ENCODE measurements around the gene STRAP.
"Not testable (repeated sequence)": the region's sequence is repeated elsewhere in the genome, so short reads cannot be mapped to it uniquely, and the experiment has no call there.

Gene STRAP

GRCh38 chr12:15919418-15919817 lies 37.2 kb downstream of the STRAP start:
- DNase-seq (ENCODE audit: low read depth in 4 of 4, low spot score in 1 of 4), result no peak

GRCh38 chr12:15924956-15925355 lies 42.8 kb downstream of the STRAP start:
- DNase-seq (ENCODE audit: low read depth in 4 of 4, low spot score in 1 of 4), result no peak

- DNase-seq (ENCODE audit: low read depth in 4 of 4, low spot score in 1 of 4), result no peak
Observed at GRCh38 chr12:15928346-15928745, 46.2 kb downstream of the STRAP start.

DNA sequence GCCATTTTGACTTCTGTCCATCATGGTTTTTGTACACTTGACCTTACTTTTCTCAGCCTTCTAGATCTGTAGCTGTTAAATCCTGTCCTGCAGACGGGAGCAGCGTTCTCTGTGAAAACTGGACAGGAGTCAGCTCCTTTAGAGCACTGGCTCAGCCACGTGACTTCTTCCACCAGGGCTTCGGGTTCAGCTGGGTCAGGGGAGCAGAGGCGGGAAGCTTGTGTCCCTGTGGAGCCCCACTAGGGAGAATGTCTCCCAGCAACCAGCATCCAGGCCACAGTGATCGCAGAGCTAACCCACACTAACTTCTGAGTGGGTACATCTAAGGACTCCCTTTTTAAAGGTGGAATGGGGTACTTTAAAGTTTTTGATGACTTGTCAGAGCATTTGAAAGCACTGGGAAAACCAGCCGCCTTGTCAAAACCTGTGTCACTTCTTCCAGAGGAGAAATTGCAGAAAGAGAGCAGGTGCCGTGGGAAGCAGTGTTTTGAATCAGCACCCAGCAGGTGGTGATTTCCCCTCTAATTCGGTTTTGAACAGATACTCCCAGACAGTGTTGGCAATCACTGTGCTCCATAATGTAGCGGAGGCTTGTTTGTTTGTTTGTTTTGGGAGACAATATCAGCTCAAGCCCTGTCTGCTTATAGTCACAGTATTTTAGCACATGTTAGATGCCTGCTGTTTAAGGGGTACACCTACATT lies 46.8 kb downstream of the STRAP start:
- no peak for DNase-seq (ENCODE audit: low read depth in 4 of 4, low spot score in 1 of 4)

- no peak for DNase-seq (ENCODE audit: low read depth in 4 of 4, low spot score in 1 of 4)
Observed at GRCh38 chr12:15931590-15932053, 49.4 kb downstream of the STRAP start.

- no peak for DNase-seq (ENCODE audit: low read depth in 4 of 4, low spot score in 1 of 4)
Observed at GRCh38 chr12:15932327-15932726, 50.1 kb downstream of the STRAP start.

GRCh38 chr12:15932971-15933370 lies 50.8 kb downstream of the STRAP start:
- no peak for DNase-seq (ENCODE audit: low read depth in 4 of 4, low spot score in 1 of 4)

GRCh38 chr12:15933751-15934150 lies 51.6 kb downstream of the STRAP start:
- no peak for DNase-seq (ENCODE audit: low read depth in 4 of 4, low spot score in 1 of 4)

DNA sequence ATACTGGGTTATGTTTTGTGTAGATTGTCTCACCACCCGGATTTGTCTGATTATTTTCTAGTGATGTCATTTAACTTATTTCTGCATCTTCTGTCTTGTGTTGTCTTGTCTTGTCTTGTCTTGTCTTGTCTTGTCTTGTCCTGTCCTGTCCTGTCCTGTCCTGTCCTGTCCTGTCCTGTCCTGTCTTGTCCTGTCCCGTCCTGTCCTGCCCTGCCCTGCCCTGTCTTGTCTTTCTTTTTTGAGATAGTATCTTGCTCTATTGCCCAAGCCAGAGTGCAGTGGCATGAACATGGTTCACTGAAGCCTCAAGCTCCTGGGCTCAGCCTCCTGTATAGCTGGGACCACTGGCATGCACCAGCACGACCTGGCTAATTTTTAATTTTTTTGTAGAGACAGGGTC lies 54.6 kb downstream of the STRAP start:
- no peak for DNase-seq (ENCODE audit: low read depth in 4 of 4, low spot score in 1 of 4)

DNA sequence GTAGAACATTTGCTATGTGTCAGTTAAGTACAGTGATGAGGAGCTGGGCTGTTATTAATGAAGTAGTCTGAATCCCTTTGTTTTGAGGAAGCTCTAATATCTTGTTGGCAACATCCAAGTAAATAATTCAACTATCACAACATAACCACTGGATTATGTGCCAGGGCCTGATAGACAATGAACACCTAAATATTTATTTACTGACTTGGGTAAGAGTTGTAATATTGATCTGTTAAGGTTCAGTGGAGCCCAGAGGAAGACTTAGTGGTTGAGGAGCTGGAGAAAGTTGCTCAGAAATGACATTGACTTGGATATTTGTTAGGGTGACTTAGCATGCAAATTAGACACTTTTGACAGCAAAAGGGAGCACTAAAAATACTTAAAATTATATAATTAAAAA lies 55.7 kb downstream of the STRAP start:
- no peak for DNase-seq (ENCODE audit: low read depth in 4 of 4, low spot score in 1 of 4)

DNA sequence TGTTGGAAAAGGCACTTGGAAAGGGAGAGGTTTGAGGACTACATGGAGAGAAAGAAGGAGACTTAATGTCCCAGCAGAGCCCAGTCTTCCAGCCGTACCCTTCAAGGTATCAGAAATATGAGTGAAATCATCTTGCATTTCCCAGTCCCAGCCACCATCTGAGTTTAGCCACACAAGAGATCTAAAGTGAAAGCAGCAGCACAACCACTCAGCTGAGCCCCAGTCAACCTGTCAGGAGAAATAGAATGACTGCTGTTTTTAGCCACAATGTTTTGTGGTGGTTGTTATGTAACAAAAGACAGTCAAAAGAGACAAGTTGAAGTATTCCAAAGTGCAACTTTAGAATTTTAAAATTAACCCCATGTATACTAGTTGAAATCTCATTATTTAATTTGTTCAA lies 56.9 kb downstream of the STRAP start:
- no peak for DNase-seq (ENCODE audit: low read depth in 4 of 4, low spot score in 1 of 4)

- no peak for DNase-seq (ENCODE audit: low read depth in 4 of 4, low spot score in 1 of 4)
Observed at GRCh38 chr12:15942475-15942874, 60.3 kb downstream of the STRAP start.

DNA sequence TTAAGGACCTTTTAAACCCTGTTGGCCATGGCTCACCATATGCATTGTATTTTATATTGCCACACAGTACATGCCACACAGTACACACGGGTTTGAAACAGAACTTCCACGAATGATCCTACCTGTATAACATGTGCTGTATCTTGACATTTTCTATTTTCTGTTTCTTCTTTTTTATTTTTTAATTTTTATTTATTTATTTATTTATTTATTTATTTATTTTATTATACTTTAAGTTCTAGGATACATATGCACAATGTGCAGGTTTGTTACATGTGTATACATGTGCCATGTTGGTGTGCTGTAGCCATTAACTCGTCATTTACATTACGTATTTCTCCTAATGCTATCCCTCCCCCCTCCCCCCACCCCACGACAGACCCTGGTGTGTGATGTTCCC lies 61.3 kb downstream of the STRAP start:
- not testable (repeated sequence) for DNase-seq (ENCODE audit: low read depth in 4 of 4, low spot score in 1 of 4)

DNA sequence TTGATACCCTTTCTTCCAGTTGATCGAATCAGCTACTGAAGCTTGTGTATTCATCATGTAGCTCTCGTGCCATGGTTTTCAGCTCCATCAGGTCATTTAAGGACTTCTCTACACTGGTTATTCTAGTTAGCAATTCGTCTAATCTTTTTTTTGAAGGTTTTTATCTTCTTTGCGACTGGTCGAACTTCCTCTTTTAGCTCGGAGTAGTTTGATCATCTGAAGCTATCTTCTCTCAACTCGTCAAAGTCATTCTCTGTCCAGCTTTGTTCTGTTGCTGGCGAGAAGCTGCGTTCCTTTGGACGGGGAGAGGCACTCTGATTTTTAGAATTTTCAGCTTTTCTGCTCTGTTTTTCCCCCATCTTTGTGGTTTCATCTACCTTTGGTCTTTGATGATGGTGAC lies 66.3 kb downstream of the STRAP start:
- DNase-seq (ENCODE audit: low read depth in 4 of 4, low spot score in 1 of 4), result not testable (repeated sequence)

Measured in stimulated activated CD4-positive, alpha-beta T cell treated with anti-CD3 and anti-CD28 coated beads, Interleukin-1b, Interleukin-23, amount 100 ng/mL, for 24 hours (primary cell).